Stomach (tissue), 4 donors: Measurements from ENCODE around the gene SYT14.

Source experiments
- EP300 ChIP-seq: sonication (generic); formaldehyde crosslinking; IDR thresholded peaks from one replicate; pipeline ENCODE4 v1.6.1; 2017; ENCODE audit warnings: antibody characterized with exemption
- POLR2A ChIP-seq, 4 donors: fragments of 450-650 bp; IDR thresholded peaks; one replicate each; pipeline ENCODE4 v1.6.1; 2016; ENCODE audit warnings: antibody characterized with exemption in 4 of 4, control low read depth in 2 of 4, mild to moderate bottlenecking in 1 of 4, moderate library complexity in 1 of 4
- POLR2AphosphoS5 ChIP-seq, 3 donors: sonication (generic); formaldehyde crosslinking; IDR thresholded peaks; one replicate each; pipeline ENCODE4 v1.6.1; 2016; ENCODE audit warnings: antibody characterized with exemption in 3 of 3
- TF ChIP-seq, protein P1 (sequence below), 7 experiments: fragments of 450-650 bp in 4 of 7; fragments of 200-600 bp in 3 of 7; sonication (generic) in 3 of 7; IDR thresholded peaks; one replicate each; pipeline ENCODE4 v1.5.1; 2016 to 2019; ENCODE audit warnings: antibody characterized with exemption in 7 of 7, control low read depth in 2 of 7, mild to moderate bottlenecking in 1 of 7

GRCh38 chr1:210049616-210050015 is 111.6 kb downstream of the SYT14 start:
- TF ChIP-seq, protein P1, sequence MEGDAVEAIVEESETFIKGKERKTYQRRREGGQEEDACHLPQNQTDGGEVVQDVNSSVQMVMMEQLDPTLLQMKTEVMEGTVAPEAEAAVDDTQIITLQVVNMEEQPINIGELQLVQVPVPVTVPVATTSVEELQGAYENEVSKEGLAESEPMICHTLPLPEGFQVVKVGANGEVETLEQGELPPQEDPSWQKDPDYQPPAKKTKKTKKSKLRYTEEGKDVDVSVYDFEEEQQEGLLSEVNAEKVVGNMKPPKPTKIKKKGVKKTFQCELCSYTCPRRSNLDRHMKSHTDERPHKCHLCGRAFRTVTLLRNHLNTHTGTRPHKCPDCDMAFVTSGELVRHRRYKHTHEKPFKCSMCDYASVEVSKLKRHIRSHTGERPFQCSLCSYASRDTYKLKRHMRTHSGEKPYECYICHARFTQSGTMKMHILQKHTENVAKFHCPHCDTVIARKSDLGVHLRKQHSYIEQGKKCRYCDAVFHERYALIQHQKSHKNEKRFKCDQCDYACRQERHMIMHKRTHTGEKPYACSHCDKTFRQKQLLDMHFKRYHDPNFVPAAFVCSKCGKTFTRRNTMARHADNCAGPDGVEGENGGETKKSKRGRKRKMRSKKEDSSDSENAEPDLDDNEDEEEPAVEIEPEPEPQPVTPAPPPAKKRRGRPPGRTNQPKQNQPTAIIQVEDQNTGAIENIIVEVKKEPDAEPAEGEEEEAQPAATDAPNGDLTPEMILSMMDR (IDR thresholded peaks at IDR 0.05) = no peak
- no peak for TF ChIP-seq POLR2A (IDR thresholded peaks at IDR 0.05)
- TF ChIP-seq EP300 = no peak
- TF ChIP-seq POLR2AphosphoS5 (IDR thresholded peaks at IDR 0.05) = no peak
